GM18520 (cell line): ENCODE results near the gene SLC15A3.

ENCODE experiments used
- ATAC-seq: cut with Tn5 transposase; IDR thresholded peaks from one replicate; pipeline ENCODE4 v1.9.1; 2021; ENCODE audit not compliant: unreplicated experiment

SLC15A3 gene

DNA sequence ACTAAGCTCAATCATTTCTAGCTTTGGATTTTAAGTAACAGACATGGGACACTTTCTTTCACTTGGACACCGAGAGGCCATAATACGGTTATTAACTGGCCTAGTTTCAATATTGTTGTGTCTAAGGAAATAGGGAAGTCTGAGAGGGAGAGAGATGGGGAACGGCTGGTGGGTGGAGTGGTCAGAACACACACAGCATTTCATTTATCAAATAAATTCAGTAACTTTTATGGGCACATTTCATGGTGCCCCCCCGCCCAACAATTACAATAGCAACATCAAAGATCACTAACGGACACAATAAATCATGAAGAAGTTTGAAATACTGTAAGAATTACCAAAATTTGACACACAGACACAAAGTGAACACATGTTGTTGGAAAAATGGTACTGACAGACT lies 56.3 kb downstream of the SLC15A3 start:
- ATAC-seq: no peak

DNA sequence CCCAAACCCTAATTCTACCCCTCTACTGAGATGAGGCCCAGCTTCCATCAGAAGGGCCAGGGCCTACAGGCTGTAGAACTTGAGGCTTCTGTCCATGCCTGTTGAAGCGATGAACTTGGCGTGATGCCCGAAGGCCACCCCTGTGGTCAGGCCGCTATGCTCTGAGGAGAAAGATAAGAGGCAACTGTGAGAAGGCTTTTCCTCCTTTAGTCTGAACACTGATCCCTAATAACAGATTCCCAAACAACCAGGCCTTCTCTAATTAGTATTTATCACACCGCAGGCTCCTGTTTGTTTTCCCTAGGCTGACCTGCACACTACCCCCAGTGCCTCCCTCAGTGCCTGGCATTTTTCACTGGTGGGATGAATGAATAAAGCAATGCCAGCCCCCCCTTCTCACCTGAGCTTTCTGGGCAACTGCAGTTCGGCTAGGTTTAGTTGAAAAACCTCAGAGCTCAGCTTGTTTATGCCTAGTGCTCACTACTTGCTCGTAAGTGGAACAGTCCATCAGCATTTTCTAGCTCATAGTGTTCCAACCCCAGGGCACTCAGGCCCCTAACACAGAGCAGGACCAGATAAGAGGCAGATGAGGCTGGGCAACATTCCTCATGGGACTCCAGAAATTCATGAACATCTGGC lies 60.8 kb downstream of the SLC15A3 start:
- no peak for ATAC-seq

DNA sequence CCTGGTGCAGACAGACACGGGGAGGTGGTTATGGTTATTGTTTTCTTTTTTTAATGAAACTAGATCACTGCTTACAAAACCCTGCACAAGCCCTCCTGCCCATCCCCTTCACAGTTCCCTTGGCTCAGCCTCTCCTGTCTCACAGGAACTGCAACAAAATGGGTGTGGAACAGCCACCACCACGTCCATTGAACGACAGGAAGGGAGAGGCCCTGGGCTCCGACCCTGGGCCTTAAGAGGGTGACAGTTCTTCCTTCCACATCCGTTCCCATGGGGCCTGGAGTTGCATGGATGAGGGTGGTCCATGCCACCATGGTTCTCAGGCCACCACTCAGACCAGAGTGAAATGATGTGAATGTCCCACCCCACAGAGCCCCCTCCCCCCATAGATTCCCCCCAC lies 61.3 kb downstream of the SLC15A3 start:
- no peak for ATAC-seq

DNA sequence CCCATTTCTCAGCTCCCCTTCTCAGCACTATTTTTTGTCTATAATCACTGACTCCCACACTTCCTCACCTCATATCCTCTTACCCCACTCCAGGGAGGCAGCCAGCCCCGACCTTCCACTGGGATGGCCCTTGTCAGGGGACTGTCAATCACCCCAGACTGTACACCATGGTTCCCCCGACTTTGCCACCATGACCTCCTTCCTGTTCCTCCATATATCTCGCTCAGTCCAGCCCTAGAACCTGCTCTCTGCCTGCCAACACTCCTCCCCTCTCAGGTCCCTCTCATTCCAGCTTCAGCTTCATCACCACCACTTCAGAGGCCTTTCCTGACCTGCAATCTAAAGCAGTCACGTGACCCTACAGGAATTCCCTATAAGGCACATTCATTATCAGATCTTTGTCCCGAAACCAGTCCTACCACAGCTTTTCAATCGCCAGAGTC lies 62.1 kb downstream of the SLC15A3 start:
- ATAC-seq: no peak

DNA sequence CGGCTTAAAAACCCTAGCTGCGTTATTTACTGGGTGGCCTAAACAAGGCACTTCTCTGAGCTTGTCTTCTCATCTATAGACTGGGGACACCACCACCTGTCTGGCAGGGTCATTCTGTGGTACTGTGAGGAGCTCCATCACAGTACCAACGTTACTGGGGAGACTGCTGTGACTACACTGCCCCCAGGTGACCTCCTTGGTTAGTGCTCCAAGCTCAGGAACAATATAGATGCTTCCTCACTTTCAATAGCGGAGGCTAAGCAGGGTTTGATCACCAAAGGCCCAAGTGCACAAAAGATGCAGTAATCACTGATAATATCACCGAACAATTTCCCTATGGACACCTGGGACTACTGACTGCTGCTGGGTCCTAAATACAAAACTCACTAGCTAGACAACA lies 64.4 kb downstream of the SLC15A3 start:
- ATAC-seq: no peak
